NCI-H146 treated with DMSO at 0.1 percent for 48 hours (cell line): ENCODE data around the gene ARL5A.

Source experiments
- DNase-seq: peaks from one replicate; lab custom pipeline; 2025; ENCODE audit not compliant: unreplicated experiment; lab: John Stamatoyannopoulos, UW

ARL5A gene

GRCh38 chr2:151840216-151841046, 12.2 kb upstream of the ARL5A start:
- no peak for DNase-seq

- no peak for DNase-seq
These were observed 9.7 kb upstream of the ARL5A start for GRCh38 chr2:151837926-151838325.

- no peak for DNase-seq
These were observed 5.8 kb upstream of the ARL5A start for GRCh38 chr2:151833984-151834383.

- DNase-seq: no peak
These were observed 2.7 kb upstream of the ARL5A start for GRCh38 chr2:151830961-151831360.

GRCh38 chr2:151828890-151829324, 686 bp upstream of the ARL5A start:
- DNase-seq: no peak

- DNase-seq: no peak
These were observed 568 bp downstream of the ARL5A start for GRCh38 chr2:151827564-151828142.

GRCh38 chr2:151826737-151827157, 1.5 kb downstream of the ARL5A start:
- no peak for DNase-seq

- DNase-seq: no peak
These were observed 3.3 kb downstream of the ARL5A start for GRCh38 chr2:151824886-151825285.

GRCh38 chr2:151823651-151824050, 4.6 kb downstream of the ARL5A start:
- DNase-seq: no peak

- DNase-seq: no peak
These were observed 8.3 kb downstream of the ARL5A start for GRCh38 chr2:151819920-151820319.

- DNase-seq: no peak
These were observed 10.3 kb downstream of the ARL5A start for GRCh38 chr2:151817929-151818328.

- no peak for DNase-seq
These were observed 11.4 kb downstream of the ARL5A start for GRCh38 chr2:151816843-151817242.

GRCh38 chr2:151815821-151816489, 12.3 kb downstream of the ARL5A start:
- no peak for DNase-seq

GRCh38 chr2:151810489-151810888, 17.7 kb downstream of the ARL5A start:
- no peak for DNase-seq

- DNase-seq: no peak
These were observed 19.2 kb downstream of the ARL5A start for GRCh38 chr2:151809073-151809383.

- DNase-seq: no peak
These were observed 19.8 kb downstream of the ARL5A start for GRCh38 chr2:151808258-151809072.

- DNase-seq: no peak
These were observed 22.3 kb downstream of the ARL5A start for GRCh38 chr2:151805961-151806360.

- DNase-seq: no peak
These were observed 22.9 kb downstream of the ARL5A start for GRCh38 chr2:151805343-151805742.

GRCh38 chr2:151803811-151804210, 24.4 kb downstream of the ARL5A start:
- DNase-seq: no peak

- no peak for DNase-seq
These were observed 25.9 kb downstream of the ARL5A start for GRCh38 chr2:151802315-151802714.

- DNase-seq: no peak
These were observed 28.3 kb downstream of the ARL5A start for GRCh38 chr2:151799886-151800292.
